H1 (cell line): ENCODE measurements around the gene ALPL.

ENCODE experiments used
- BACH1 ChIP-seq: IDR thresholded peaks from 2 replicates; pipeline ENCODE4 v1.6.1; 2012; ENCODE audit warnings: low read length, improper control_type of control experiment
- EZH2 ChIP-seq: fragments of 200-600 bp; sonication (generic); IDR thresholded peaks from 2 replicates; pipeline ENCODE4 v1.7.1; 2012; ENCODE audit warnings: low read depth, mild to moderate bottlenecking, moderate library complexity, low read length, inconsistent platforms; ENCODE audit not compliant: severe bottlenecking
- POLR2A ChIP-seq, 2 experiments: IDR thresholded peaks; 1 replicate in 1 of 2; 2 replicates in 1 of 2; pipeline ENCODE4 v1.6.1; 2011; ENCODE audit warnings: low read depth in 2 of 2, low read length in 2 of 2, mild to moderate bottlenecking in 2 of 2; ENCODE audit errors: control extremely low read depth in 1 of 2
- RAD21 ChIP-seq, 2 experiments: IDR thresholded peaks in 1 of 2; conservative IDR thresholded peaks in 1 of 2; 2 replicates each; pipeline ENCODE4 v1.6.1; 2011; ENCODE audit warnings: low read depth in 2 of 2, low read length in 2 of 2, improper control_type of control experiment in 1 of 2, inconsistent platforms in 1 of 2, mild to moderate bottlenecking in 1 of 2, moderate library complexity in 1 of 2
- TCF12 ChIP-seq: IDR thresholded peaks from 2 replicates; pipeline ENCODE4 v1.6.1; 2011; ENCODE audit warnings: low read depth, mild to moderate bottlenecking, low read length
- TF ChIP-seq, protein P1 (sequence below), 3 experiments: IDR thresholded peaks; 1 replicate in 2 of 3; 2 replicates in 1 of 3; pipeline versions ENCODE4 v1.5.1 to v1.6.1; 2011; ENCODE audit warnings: low read length in 3 of 3, mild to moderate bottlenecking in 3 of 3, inconsistent platforms in 2 of 3, low read depth in 1 of 3, moderate library complexity in 1 of 3; ENCODE audit not compliant: insufficient read depth in 1 of 3; ENCODE audit errors: control extremely low read depth in 1 of 3

DNA sequence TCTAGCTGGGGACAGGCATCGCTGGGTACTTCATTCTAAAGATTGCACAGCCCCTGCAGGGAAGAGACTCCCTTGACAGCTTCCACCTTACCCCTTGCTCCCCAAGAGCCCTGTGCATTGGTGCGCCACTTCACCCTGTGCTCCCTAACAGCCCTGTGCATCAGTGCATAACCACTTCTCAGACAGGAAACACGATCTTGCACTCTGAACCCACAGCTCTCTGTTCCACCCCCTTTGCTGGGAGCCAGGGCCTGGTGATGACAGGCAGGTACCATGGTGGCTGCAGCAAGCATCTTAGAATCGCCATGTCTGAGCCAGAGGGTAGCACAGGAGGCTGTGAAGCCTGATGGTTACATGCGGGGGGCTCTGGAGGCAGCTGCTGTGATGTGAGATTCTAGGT is 5.0 kb downstream of the ALPL start:
- TF ChIP-seq, protein P1, sequence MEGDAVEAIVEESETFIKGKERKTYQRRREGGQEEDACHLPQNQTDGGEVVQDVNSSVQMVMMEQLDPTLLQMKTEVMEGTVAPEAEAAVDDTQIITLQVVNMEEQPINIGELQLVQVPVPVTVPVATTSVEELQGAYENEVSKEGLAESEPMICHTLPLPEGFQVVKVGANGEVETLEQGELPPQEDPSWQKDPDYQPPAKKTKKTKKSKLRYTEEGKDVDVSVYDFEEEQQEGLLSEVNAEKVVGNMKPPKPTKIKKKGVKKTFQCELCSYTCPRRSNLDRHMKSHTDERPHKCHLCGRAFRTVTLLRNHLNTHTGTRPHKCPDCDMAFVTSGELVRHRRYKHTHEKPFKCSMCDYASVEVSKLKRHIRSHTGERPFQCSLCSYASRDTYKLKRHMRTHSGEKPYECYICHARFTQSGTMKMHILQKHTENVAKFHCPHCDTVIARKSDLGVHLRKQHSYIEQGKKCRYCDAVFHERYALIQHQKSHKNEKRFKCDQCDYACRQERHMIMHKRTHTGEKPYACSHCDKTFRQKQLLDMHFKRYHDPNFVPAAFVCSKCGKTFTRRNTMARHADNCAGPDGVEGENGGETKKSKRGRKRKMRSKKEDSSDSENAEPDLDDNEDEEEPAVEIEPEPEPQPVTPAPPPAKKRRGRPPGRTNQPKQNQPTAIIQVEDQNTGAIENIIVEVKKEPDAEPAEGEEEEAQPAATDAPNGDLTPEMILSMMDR (IDR thresholded peaks at IDR 0.05; ENCODE audit: control extremely low read depth in 1 of 3, insufficient read depth in 1 of 3, low read depth in 1 of 3, low read length in 3 of 3) = no peak
- TF ChIP-seq POLR2A (IDR thresholded peaks at IDR 0.05; ENCODE audit: control extremely low read depth in 1 of 2, low read depth in 2 of 2, low read length in 2 of 2) = no peak
- TF ChIP-seq TCF12 = no peak
- TF ChIP-seq RAD21 (IDR thresholded peaks at IDR 0.05 in 1 of 2, conservative IDR thresholded peaks at IDR 0.05 in 1 of 2; ENCODE audit: low read depth in 2 of 2, low read length in 2 of 2) = no peak
- no peak for TF ChIP-seq BACH1
- TF ChIP-seq EZH2 = no peak
